A172 (cell line): ENCODE results near the gene NKAIN1. TPM values are rescaled to one million over a fixed set of nuclear protein-coding genes. Genes with fewer than 3 reads are reported as not detected.
"Not testable (repeated sequence)": the region's sequence is repeated elsewhere in the genome, so short reads cannot be mapped to it uniquely, and the experiment has no call there.

Source experiments
- DNase-seq: peaks from one replicate; pipeline ENCODE4 v3.0.0-alpha.2; 2015; ENCODE audit warnings: low spot score
- total RNA-seq: library from RNA; depleted of rRNA; stranded (reverse); fragments of >200 nt; shearing (Covaris generic); gene quantifications from 2 replicates; pipeline ENCODE4 v1.2.3, GENCODE V29; 2014; rRNA removed

The NKAIN1 gene
- total RNA-seq, 1 experiment from 2014 or later = 3.3 TPM

- DNase-seq = no peak
Observed at GRCh38 chr1:31154000-31154631, 85.6 kb downstream of the NKAIN1 start.

DNA sequence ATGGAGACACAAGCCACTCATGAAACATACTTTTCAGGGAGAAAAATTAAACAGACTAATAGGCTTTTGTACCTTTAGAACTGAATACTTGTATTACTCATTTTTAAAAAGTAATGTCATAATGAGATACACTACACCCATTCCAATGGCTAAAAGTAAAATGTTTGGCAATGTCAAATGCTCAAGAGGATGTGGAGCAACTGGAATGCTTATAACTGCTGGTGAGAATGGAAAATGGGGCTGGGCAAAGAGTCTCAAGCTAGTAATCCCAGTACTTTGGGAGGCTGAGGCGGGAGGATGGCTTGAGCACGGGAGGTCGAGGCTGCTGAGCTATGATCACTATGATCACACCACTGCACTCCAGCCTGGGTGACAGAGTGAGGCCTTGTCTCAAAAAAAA, 86.3 kb downstream of the NKAIN1 start:
- no peak for DNase-seq

- peak; percentile 62 for DNase-seq
Observed at GRCh38 chr1:31152181-31152795, 87.4 kb downstream of the NKAIN1 start.

DNA sequence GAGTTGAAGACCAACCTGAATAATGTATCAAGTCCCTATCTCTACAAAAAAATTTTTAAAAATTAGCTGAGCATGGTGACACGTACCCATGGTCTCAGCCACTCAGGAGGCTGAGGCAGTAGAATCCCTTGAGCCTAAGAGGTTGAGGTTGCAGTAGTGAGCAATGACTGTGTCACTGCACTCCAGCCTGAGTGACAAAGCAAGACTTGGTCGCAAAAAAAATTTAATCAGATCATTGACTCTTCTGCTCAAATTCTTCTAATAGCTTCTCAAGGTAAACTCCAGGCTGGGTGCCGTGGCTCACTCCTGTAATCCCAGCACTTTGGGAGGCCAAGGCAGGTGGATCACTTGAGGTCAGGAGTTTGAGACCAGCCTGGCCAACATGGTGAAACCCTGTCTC, 88.3 kb downstream of the NKAIN1 start:
- no peak for DNase-seq

DNA sequence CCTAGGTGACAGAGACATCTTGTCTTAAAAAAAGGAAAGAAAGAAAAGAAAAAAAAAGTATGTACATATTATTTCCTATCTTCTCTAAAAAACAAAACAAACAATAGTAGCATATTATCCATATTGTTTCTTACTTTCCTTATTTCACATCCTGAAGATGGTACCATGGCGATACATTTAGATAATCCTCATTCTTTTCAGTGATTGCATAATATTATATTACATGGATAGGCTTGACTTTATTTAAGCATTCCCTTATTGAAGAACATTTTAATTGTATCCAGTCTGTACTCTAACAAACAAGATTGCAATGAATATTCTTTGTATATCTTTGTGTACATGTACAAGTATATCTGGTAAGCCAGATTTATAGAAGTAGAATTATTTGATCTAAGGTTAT, 91.3 kb downstream of the NKAIN1 start:
- DNase-seq = no peak

- DNase-seq = no peak
Observed at GRCh38 chr1:31145648-31146047, 94.0 kb downstream of the NKAIN1 start.

DNA sequence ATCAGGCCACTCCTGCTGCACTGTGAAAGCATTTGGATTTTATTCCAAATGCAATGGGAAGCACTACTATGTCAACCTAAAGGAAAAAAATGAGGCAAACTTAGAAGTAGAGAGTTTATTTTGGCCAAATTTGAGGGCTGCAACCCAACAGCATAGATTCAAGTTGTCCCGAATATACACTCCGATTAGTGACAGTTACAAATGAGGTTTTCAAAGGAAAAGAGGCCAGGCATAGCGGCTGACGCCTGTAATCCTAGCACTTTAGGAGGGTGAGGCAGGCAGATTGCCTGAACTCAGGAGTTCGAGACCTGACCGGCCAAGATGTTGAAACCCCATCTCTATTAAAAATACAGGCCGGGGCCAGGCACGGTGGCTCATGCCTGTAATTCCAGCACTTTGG, 95.2 kb downstream of the NKAIN1 start:
- DNase-seq = no peak

GRCh38 chr1:31143455-31143854, 96.2 kb downstream of the NKAIN1 start:
- DNase-seq = no peak

- no peak for DNase-seq
Observed at GRCh38 chr1:31142406-31142805, 97.3 kb downstream of the NKAIN1 start.

- DNase-seq = no peak
Observed at GRCh38 chr1:31140299-31140698, 99.4 kb downstream of the NKAIN1 start.

DNA sequence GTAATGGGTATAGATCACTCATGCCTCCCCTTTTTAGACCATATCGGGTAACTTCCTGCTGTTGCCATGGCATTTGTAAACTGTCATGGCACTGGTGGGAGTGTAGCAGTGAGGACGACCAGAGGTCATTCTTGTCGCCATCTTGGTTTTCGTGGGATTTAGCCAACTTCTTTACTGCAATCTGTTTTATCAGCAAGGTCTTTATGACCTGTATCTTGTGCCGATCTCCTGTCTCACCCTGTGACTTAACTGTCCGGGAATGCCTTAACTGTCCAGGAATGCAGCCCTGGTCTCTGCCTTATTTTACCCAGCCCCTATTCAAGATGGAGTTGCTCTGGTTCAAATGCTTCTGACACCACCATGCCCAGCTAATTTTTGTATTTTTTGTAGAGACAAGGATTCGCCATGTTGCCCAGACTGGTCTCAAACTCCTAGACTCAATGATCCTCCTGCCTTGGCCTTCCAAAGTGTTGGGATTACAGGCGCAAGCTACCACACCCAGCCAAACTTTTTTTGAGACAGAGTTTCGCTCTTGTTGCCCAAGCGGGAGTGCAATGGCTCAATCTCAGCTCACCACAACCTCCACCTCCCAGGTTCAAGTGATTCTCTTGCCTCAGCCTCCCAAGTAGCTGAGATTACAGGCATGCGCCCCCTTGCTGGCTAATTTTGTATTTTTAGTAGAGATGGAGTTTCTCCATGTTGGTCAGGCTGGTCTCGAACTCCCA, 100.7 kb downstream of the NKAIN1 start:
- DNase-seq = not testable (repeated sequence)

- DNase-seq = not testable (repeated sequence)
Observed at GRCh38 chr1:31137873-31138272, 101.8 kb downstream of the NKAIN1 start.

- DNase-seq = no peak
Observed at GRCh38 chr1:31135973-31136600, 103.6 kb downstream of the NKAIN1 start.

DNA sequence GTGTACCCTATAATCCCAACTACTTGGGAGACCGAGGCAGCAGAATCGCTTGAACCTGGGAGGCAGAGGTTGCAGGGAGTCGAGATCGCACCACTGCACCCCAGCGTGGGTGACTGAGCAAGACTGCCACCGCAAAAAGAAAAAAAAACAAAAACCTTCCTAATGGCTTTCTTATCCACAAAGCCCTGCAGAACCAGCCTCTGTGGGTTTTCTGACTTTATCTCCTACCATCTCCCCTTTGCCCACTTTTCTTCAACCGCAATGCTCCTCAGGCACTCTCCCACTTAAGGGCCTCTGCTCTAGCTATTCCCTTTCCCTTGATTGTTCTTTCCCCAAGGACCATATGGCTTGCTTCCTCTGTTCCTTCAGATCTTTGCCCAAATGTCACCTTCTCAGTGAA, 106.3 kb downstream of the NKAIN1 start:
- DNase-seq = no peak

Other genes with a start within 250 kb of the NKAIN1 start
- gene PUM1, start 174.2 kb downstream of the NKAIN1 start, total RNA-seq = 25.7 and 30.4 TPM in 2 replicates
- 88.1 and 89.8 TPM in 2 replicates for gene SNRNP40, start 56.9 kb upstream of the NKAIN1 start, total RNA-seq
- 37.5 and 37.6 TPM in 2 replicates for gene ZCCHC17, start 57.1 kb upstream of the NKAIN1 start, total RNA-seq
- gene FABP3, start 133.2 kb upstream of the NKAIN1 start, total RNA-seq = 9.0 and 19.5 TPM in 2 replicates
- 16.8 and 18.9 TPM in 2 replicates for gene SERINC2, start 173.3 kb upstream of the NKAIN1 start, total RNA-seq